ENCODE data around the gene CNTNAP5.
A peak's percentile ranks its signal among the peaks of the same experiment; 100 is the strongest.

CNTNAP5 gene

GRCh38 chr2:124824441-124824840 lies 799.4 kb downstream of the CNTNAP5 start:
- in situ Hi-C loops (cut with HindIII; ENCODE audit: low sequenced_read_pairs) = no loop called here
- no peak overlapping the region for H3K4me3 ChIP-seq (ENCODE audit: low read depth, low read length)
- DNase-seq (ENCODE audit: low read depth) = no peak
- TF ChIP-seq CTCF (IDR thresholded peaks at IDR 0.05; ENCODE audit: low read depth, low read length, missing control alignments) = no peak

- in situ Hi-C loops (cut with HindIII; ENCODE audit: low sequenced_read_pairs) = no loop called here
- no peak for DNase-seq (ENCODE audit: low read depth)
- no peak for TF ChIP-seq CTCF (IDR thresholded peaks at IDR 0.05; ENCODE audit: low read depth, low read length, missing control alignments)
- H3K4me3 ChIP-seq (ENCODE audit: low read depth, low read length) = no peak overlapping the region
Observed at GRCh38 chr2:124832521-124832920, 807.4 kb downstream of the CNTNAP5 start.

- no peak for TF ChIP-seq CTCF (IDR thresholded peaks at IDR 0.05; ENCODE audit: low read depth, low read length, missing control alignments)
- no peak for DNase-seq (ENCODE audit: low read depth)
- in situ Hi-C loops (cut with HindIII; ENCODE audit: low sequenced_read_pairs) = no loop called here
- H3K4me3 ChIP-seq (ENCODE audit: low read depth, low read length) = no peak overlapping the region
Observed at GRCh38 chr2:124834331-124834730, 809.2 kb downstream of the CNTNAP5 start.

GRCh38 chr2:124835331-124835730 lies 810.2 kb downstream of the CNTNAP5 start:
- DNase-seq (ENCODE audit: low read depth) = no peak
- in situ Hi-C loops (cut with HindIII; ENCODE audit: low sequenced_read_pairs) = no loop called here
- no peak for TF ChIP-seq CTCF (IDR thresholded peaks at IDR 0.05; ENCODE audit: low read depth, low read length, missing control alignments)
- no peak overlapping the region for H3K4me3 ChIP-seq (ENCODE audit: low read depth, low read length)

- no peak for TF ChIP-seq CTCF (IDR thresholded peaks at IDR 0.05; ENCODE audit: low read depth, low read length, missing control alignments)
- in situ Hi-C loops (cut with HindIII; ENCODE audit: low sequenced_read_pairs) = no loop called here
- DNase-seq (ENCODE audit: low read depth) = peak; percentile 41
- no peak overlapping the region for H3K4me3 ChIP-seq (ENCODE audit: low read depth, low read length)
Observed at GRCh38 chr2:124836416-124836815, 811.3 kb downstream of the CNTNAP5 start.

- in situ Hi-C loops (cut with HindIII; ENCODE audit: low sequenced_read_pairs) = no loop called here
- H3K4me3 ChIP-seq (ENCODE audit: low read depth, low read length) = no peak overlapping the region
- no peak for TF ChIP-seq CTCF (IDR thresholded peaks at IDR 0.05; ENCODE audit: low read depth, low read length, missing control alignments)
- DNase-seq (ENCODE audit: low read depth) = no peak
Observed at GRCh38 chr2:124837496-124837895, 812.4 kb downstream of the CNTNAP5 start.

GRCh38 chr2:124838406-124838805 lies 813.3 kb downstream of the CNTNAP5 start:
- no peak for TF ChIP-seq CTCF (IDR thresholded peaks at IDR 0.05; ENCODE audit: low read depth, low read length, missing control alignments)
- DNase-seq (ENCODE audit: low read depth) = no peak
- no peak overlapping the region for H3K4me3 ChIP-seq (ENCODE audit: low read depth, low read length)
- in situ Hi-C loops (cut with HindIII; ENCODE audit: low sequenced_read_pairs) = no loop called here
